Fibroblast of peridontal ligament (primary cell): ENCODE measurements around the gene ST6GAL1.
"Not testable (repeated sequence)": the region's sequence is repeated elsewhere in the genome, so short reads cannot be mapped to it uniquely, and the experiment has no call there.

ENCODE experiments used
- DNase-seq: peaks from one replicate; pipeline ENCODE4 v3.0.0-alpha.2; 2010; ENCODE audit errors: extremely low read depth

ST6GAL1 gene

DNA sequence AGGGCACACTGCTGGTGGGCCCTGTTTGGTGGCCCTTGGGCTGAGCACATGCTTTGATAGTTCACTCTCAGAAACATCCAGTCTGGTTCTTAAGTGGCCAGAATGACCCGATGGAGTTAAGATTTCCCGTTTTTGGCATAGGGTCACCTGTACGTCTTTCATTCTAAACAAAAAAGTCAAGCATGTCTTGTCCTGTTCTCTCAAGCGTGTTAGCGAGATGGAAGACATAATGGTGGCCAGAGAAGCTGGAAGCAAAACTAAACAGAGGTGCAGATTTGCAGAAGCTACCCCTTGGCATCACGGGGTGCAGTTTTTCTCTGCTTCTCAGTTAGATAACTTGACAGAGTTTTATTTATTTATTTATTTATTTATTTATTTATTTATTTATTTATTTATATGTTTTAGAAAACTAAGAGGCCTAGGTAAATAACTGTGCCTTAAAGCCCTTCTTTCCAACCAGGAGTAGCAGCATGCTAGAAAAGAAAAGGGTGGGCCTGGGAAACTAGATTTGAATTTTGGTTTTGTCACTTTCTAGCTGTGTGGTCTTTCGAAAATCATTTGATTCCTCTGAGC lies 63.0 kb downstream of the ST6GAL1 start:
- DNase-seq, result no peak

- no peak for DNase-seq
Observed at GRCh38 chr3:186994000-186994955, 64.0 kb downstream of the ST6GAL1 start.

DNA sequence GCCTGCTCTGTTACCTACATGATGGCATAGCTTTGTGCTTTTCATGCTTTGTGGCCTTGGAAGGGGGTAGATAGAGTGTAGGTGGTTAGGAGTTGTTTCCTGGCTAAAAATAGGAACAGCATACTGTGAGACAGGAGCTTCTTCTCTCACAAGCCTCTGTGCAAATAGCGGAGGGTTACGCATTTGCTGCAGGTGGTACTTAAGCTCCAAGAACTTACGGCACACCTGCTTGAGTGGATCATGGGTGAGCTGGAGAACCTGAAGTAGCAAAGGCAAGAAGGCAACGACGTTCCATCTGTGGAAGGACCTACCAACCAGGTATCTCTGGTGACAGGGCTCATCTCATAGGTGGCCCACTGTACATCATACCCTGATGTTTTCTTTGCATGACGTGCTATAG lies 66.0 kb downstream of the ST6GAL1 start:
- DNase-seq, result no peak

- no peak for DNase-seq
Observed at GRCh38 chr3:186997061-186997460, 66.7 kb downstream of the ST6GAL1 start.

DNA sequence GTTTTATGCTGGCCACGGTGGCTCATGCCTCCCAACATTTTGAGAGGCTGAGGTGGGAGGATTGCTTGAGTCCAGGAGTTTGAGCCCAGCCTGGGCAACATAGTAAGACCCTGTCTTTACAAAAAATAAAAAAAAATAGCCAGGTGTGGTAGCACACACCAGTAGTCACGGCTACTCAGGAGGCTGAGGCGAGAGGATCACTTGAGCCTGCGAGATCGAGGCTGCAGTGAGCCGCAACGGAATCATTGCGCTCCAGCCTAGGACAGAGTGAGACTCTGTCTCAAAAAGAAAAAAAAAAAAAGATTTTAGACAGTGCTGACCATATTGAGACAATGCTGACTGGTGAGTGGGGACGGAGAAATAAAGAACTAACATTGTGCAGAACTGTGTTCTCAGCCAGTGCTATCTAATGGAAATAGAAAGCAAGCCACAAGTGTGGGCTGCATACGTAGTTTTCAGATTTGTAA lies 67.2 kb downstream of the ST6GAL1 start:
- no peak for DNase-seq

DNA sequence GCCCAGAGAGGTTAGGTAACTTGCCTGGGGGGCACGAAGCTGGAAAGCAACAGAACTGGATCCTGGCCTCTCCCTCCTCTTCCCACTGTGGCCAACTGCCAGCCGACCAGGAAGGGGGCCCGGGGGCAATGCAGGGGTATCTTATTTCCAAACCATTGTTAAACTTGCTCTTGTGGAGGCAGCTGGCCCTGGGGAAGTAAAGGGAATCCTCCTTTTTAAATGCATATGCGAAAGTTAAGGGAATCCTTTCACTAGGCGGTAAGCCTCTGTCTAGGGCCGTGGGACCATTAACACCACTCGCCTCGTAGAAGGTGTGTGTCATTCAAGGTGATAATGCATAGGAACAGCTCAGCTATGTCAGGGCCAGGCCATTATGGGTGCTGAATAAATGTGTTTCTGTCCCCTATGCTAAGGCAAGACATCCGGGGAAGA lies 68.6 kb downstream of the ST6GAL1 start:
- no peak for DNase-seq

GRCh38 chr3:187000711-187001151 lies 70.4 kb downstream of the ST6GAL1 start:
- DNase-seq, result no peak

DNA sequence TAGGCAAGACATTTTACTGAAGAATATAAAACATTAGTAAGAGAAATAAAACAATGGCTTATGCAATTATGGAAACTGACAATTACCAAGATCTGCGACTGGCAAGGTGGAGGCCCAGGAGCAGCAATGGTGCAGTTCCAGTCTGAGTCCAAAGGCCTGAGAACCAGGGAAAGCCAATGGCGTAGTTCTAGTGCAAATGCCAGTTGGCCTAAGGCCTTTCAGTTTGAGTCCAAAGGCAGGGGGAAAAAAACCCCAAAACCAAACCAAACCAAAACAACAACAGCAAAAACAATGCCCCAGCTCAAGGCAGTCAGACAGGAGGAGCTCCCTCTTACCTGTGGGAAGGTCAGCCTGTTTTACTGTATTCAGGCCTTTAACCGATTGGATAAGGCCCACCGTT lies 72.6 kb downstream of the ST6GAL1 start:
- no peak for DNase-seq

- DNase-seq, result no peak
Observed at GRCh38 chr3:187005827-187006481, 75.6 kb downstream of the ST6GAL1 start.

- DNase-seq, result peak; percentile 22
Observed at GRCh38 chr3:187006864-187007630, 76.7 kb downstream of the ST6GAL1 start.

- DNase-seq, result not testable (repeated sequence)
Observed at GRCh38 chr3:187010382-187010781, 80.1 kb downstream of the ST6GAL1 start.

GRCh38 chr3:187011915-187012314 lies 81.6 kb downstream of the ST6GAL1 start:
- no peak for DNase-seq

- no peak for DNase-seq
Observed at GRCh38 chr3:187012609-187013051, 82.3 kb downstream of the ST6GAL1 start.

DNA sequence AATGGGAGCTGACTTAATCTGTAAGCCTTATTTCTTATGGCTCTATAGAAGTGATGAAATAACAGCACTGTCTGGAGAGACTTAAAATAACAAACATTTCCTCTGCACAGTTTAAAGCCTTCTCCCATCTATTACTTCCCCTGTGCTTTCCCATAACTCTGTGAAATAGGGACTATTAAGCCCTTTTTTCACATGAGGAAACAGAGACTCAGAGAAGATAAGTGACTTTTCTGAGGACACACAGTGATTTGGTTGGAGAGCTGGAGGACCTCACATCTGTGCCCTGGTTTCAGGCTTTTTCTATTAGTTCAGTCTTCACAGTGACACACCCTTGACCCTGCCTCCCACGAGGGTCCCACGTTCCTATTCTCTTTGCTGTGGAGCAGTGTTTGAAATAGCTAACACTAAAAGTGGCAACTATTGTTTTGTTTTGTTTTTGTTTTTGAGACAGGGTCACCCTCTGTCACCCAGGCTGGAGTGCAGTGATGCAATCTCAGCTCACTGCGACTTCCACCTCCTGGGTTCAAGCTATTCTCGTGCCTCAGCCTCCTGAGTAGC lies 82.9 kb downstream of the ST6GAL1 start:
- peak; percentile 15 for DNase-seq

DNA sequence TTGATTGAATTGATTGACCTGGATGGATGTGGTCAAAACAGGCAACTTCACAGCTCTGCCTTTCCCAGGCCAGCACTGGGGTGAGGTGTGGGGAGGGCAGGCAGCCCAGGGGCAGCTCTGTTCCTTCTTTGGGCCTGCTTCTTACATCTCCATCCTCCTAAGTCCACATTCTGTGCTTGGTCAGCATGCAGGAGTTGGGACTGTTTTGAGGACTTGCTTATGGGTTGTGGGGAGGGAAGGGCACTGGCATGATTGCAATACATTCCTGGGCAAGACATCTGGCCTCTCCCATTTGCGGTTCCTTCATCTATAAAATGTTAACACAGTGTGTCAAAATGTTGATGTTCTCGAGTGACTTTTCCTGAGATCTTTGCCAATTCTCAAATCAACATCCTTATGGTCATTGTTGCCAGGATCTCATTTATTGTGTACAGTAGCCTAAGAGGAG lies 84.1 kb downstream of the ST6GAL1 start:
- peak; percentile 48 for DNase-seq

GRCh38 chr3:187015903-187016638 lies 85.7 kb downstream of the ST6GAL1 start:
- DNase-seq, result no peak

GRCh38 chr3:187016639-187017345 lies 86.5 kb downstream of the ST6GAL1 start:
- DNase-seq, result no peak

DNA sequence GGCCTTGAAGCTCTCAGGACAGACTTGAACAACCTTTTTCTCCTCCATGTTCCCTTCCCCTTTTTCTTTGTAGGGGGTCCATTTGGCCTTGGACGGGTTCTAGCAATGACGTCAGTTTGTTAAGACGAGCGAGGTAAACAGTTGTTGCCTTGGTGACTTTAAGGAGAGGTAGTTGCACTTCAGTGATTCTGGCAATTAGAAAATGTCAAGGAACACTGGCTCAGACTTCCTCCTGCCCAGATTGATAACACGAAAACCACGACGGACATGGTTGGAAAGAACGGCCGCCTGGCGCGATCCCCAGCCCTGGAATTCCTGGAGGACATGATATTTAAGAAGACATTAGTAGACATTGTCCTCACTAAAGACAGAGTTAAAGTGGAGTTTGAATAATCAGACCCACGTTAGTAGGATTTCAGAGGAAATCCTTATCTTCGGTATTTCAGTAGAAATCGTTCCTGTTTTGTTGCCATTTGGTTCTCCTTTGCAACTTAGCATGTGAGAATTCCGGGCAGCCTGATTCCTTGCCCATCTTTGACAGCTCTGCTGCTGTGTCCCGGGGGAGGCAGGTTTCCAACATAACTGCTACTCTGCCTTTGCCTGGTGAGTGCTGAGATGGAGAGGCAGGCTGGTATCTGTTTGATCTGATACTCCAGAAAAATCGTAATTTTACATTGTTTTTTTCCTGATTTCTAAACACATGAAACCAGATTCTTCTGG lies 87.3 kb downstream of the ST6GAL1 start:
- DNase-seq, result no peak

- no peak for DNase-seq
Observed at GRCh38 chr3:187019542-187020072, 89.3 kb downstream of the ST6GAL1 start.
